GM12878 (cell line): ENCODE data around the gene ESRRB.

Experiments used
- CREM ChIP-seq: IDR thresholded peaks from 2 replicates; pipeline ENCODE4 v1.6.1; 2014; ENCODE audit warnings: antibody characterized with exemption, low read depth
- GABPA ChIP-seq: IDR thresholded peaks from 2 replicates; pipeline ENCODE4 v1.6.1; 2014; ENCODE audit warnings: antibody characterized with exemption, low read depth, mild to moderate bottlenecking, inconsistent platforms
- GATAD2B ChIP-seq: fragments of 450-650 bp; conservative IDR thresholded peaks from 2 replicates; pipeline ENCODE4 v1.6.1; 2017; ENCODE audit warnings: low read depth, mild to moderate bottlenecking, moderate library complexity
- NFYB ChIP-seq: IDR thresholded peaks from 2 replicates; pipeline ENCODE4 v1.6.1; 2011; ENCODE audit warnings: low read depth, mild to moderate bottlenecking, low read length, improper control_type of control experiment, moderate library complexity; ENCODE audit not compliant: insufficient read depth
- POLR2A ChIP-seq: IDR thresholded peaks from 2 replicates; pipeline ENCODE4 v1.6.1; 2011; ENCODE audit warnings: low read depth, mild to moderate bottlenecking, low read length
- RFX5 ChIP-seq: IDR thresholded peaks from 2 replicates; pipeline ENCODE4 v1.6.1; 2011; ENCODE audit warnings: low read depth, low read length, improper control_type of control experiment
- TF ChIP-seq, protein P1 (sequence below), 3 experiments: IDR thresholded peaks in 2 of 3; conservative IDR thresholded peaks in 1 of 3; 2 replicates each; pipeline ENCODE4 v1.5.1; 2011; ENCODE audit warnings: low read depth in 3 of 3, low read length in 3 of 3, mild to moderate bottlenecking in 3 of 3, control low read depth in 2 of 3, moderate library complexity in 2 of 3, inconsistent platforms in 1 of 3, mixed read lengths in 1 of 3; ENCODE audit not compliant: control insufficient read depth in 2 of 3, insufficient read depth in 1 of 3; ENCODE audit errors: extremely low read depth in 1 of 3
- TF ChIP-seq, protein P2 (sequence below): IDR thresholded peaks from 2 replicates; pipeline ENCODE4 v1.6.1; 2012; ENCODE audit warnings: low read depth, low read length, improper control_type of control experiment
- TF ChIP-seq, protein P3 (sequence below): IDR thresholded peaks from 2 replicates; pipeline ENCODE4 v1.6.1; 2012; ENCODE audit warnings: low read depth, low read length, improper control_type of control experiment

DNA sequence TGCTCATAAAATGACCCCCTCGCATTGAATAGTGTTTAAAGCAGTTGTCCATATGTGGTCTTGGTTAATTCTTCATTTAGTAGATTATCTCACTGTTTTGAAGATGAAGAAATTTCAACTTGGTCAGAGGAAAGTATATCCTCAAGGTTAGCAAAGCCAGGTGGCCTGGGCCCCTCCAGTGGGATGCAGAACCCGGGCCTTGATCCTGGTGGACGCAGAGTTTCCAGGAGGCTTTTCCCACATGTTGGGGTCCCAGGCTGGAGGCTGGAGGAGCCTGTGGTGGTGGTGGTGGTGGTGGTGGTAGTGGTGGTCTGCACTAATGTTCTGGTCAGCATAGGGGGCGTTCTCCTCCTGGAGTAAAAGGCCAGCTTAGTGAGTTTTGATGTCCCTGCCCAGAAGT lies 85.9 kb downstream of the ESRRB start:
- TF ChIP-seq GATAD2B, result no peak
- TF ChIP-seq, protein P1, sequence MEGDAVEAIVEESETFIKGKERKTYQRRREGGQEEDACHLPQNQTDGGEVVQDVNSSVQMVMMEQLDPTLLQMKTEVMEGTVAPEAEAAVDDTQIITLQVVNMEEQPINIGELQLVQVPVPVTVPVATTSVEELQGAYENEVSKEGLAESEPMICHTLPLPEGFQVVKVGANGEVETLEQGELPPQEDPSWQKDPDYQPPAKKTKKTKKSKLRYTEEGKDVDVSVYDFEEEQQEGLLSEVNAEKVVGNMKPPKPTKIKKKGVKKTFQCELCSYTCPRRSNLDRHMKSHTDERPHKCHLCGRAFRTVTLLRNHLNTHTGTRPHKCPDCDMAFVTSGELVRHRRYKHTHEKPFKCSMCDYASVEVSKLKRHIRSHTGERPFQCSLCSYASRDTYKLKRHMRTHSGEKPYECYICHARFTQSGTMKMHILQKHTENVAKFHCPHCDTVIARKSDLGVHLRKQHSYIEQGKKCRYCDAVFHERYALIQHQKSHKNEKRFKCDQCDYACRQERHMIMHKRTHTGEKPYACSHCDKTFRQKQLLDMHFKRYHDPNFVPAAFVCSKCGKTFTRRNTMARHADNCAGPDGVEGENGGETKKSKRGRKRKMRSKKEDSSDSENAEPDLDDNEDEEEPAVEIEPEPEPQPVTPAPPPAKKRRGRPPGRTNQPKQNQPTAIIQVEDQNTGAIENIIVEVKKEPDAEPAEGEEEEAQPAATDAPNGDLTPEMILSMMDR (IDR thresholded peaks at IDR 0.05 in 2 of 3, conservative IDR thresholded peaks at IDR 0.05 in 1 of 3; ENCODE audit: control insufficient read depth in 2 of 3, extremely low read depth in 1 of 3, insufficient read depth in 1 of 3, low read depth in 3 of 3, low read length in 3 of 3), result no peak
- TF ChIP-seq RFX5, result no peak
- TF ChIP-seq GABPA, result no peak
- no peak for TF ChIP-seq NFYB
- TF ChIP-seq, protein P2, sequence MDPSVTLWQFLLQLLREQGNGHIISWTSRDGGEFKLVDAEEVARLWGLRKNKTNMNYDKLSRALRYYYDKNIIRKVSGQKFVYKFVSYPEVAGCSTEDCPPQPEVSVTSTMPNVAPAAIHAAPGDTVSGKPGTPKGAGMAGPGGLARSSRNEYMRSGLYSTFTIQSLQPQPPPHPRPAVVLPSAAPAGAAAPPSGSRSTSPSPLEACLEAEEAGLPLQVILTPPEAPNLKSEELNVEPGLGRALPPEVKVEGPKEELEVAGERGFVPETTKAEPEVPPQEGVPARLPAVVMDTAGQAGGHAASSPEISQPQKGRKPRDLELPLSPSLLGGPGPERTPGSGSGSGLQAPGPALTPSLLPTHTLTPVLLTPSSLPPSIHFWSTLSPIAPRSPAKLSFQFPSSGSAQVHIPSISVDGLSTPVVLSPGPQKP, result no peak
- TF ChIP-seq POLR2A, result no peak
- TF ChIP-seq, protein P3, sequence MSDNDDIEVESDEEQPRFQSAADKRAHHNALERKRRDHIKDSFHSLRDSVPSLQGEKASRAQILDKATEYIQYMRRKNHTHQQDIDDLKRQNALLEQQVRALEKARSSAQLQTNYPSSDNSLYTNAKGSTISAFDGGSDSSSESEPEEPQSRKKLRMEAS, result no peak
- TF ChIP-seq CREM, result no peak
